SU-DHL-6 (cell line): ENCODE results near the gene MPPE1.
A peak's percentile ranks its signal among the peaks of the same experiment; 100 is the strongest.

Experiments used
- H2AFZ ChIP-seq: fragments of 200-600 bp; sonication (generic); 2 replicates; pipeline ENCODE4 v1.6.1; 2014; ENCODE audit warnings: low read depth, mild to moderate bottlenecking, moderate library complexity, mixed read lengths, antibody characterized with exemption, low read length; ENCODE audit not compliant: severe bottlenecking
- H3F3A ChIP-seq: fragments of 200-600 bp; shearing (Covaris generic); 2 replicates; pipeline ENCODE4 v1.6.0; 2016; ENCODE audit warnings: antibody characterized with exemption, mild to moderate bottlenecking; ENCODE audit not compliant: insufficient read depth
- H3K27ac ChIP-seq: fragments of 200-600 bp; sonication (generic); 2 replicates; pipeline ENCODE4 v1.5.1; 2016; ENCODE audit warnings: low read depth, mild to moderate bottlenecking, low read length, moderate library complexity, mixed read lengths
- H3K27me3 ChIP-seq: fragments of 200-600 bp; sonication (generic), shearing (Covaris generic); 2 replicates; pipeline ENCODE4 v1.6.0; 2014; ENCODE audit warnings: mild to moderate bottlenecking, low read length
- H3K36me3 ChIP-seq: fragments of 200-600 bp; sonication (generic); 2 replicates; pipeline ENCODE4 v1.6.1; 2014; ENCODE audit warnings: mild to moderate bottlenecking, low read length, mixed read lengths
- H3K4me2 ChIP-seq: fragments of 300-600, 200-600 bp; shearing (Covaris generic), sonication (generic); 2 replicates; pipeline ENCODE4 v1.6.0; 2014; ENCODE audit warnings: low read length, low read depth, mild to moderate bottlenecking; ENCODE audit not compliant: poor library complexity, severe bottlenecking
- H3K4me3 ChIP-seq: fragments of 200-600 bp; sonication (generic); 2 replicates; pipeline ENCODE4 v1.5.1; 2014; ENCODE audit warnings: antibody characterized with exemption, low read length, mild to moderate bottlenecking, mixed read lengths; ENCODE audit not compliant: insufficient read depth, poor library complexity, severe bottlenecking
- H3K79me2 ChIP-seq: fragments of 200-600 bp; sonication (generic); 2 replicates; pipeline ENCODE4 v1.6.1; 2014; ENCODE audit warnings: mild to moderate bottlenecking, low read length, moderate library complexity; ENCODE audit not compliant: insufficient read depth
- H3K9ac ChIP-seq: fragments of 200-600 bp; sonication (generic); 2 replicates; pipeline ENCODE4 v1.7.0; 2014; ENCODE audit warnings: mild to moderate bottlenecking, low read length
- H3K9me2 ChIP-seq: fragments of 200-600 bp; sonication (generic); replicated peaks from 2 replicates; pipeline ENCODE4 v1.6.1; 2014; ENCODE audit warnings: low read length; ENCODE audit not compliant: insufficient read depth
- H3K9me3 ChIP-seq: fragments of 200-600 bp; sonication (generic); 2 replicates; pipeline ENCODE4 v1.6.1; 2014; ENCODE audit warnings: low read length, mixed read lengths; ENCODE audit not compliant: insufficient read depth
- H4K20me1 ChIP-seq: fragments of 200-600 bp; sonication (generic); 2 replicates; pipeline ENCODE4 v1.6.1; 2014; ENCODE audit warnings: low read depth, mild to moderate bottlenecking, antibody characterized with exemption, low read length, moderate library complexity, mixed read lengths
- EZH2phosphoT487 ChIP-seq: fragments of 200-600 bp; sonication (generic), shearing (Covaris generic); conservative IDR thresholded peaks from 2 replicates; pipeline ENCODE4 v1.6.1; 2018; ENCODE audit warnings: mild to moderate bottlenecking, antibody characterized with exemption, low read length, moderate library complexity, mixed read lengths
- TF ChIP-seq, protein P1 (sequence below): fragments of 200-600 bp; sonication (generic); IDR thresholded peaks from one replicate; pipeline ENCODE4 v1.5.1; 2017; ENCODE audit warnings: antibody characterized with exemption, mild to moderate bottlenecking, low read length, moderate library complexity; ENCODE audit not compliant: insufficient read depth, poor library complexity, severe bottlenecking

The MPPE1 gene

DNA sequence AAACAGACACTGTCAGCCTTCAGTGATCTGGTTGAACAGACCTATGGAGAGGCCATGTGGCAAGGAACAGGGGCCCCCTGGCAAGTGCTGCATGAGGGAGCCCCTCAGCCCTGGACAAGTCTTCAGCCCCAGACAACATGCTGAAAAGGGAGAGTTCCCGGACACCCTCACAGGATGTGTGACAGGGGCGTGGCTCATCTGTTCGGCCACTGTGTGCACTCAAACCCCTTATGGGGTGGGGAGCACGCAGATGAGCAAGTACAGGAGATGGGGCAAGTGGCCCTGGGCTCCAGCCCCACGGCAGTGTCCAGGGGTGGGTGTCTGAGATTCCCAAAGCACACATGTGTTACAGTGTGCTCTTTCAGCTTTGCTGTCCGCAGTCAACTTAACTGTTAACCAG, 35.4 kb upstream of the MPPE1 start:
- no peaks in the 10 kb centered on the region for H3K27me3 ChIP-seq
- no peak overlapping the region for H2AFZ ChIP-seq
- H3K4me3 ChIP-seq = no peak overlapping the region
- no peaks in the 10 kb centered on the region for H3K36me3 ChIP-seq
- H3K9ac ChIP-seq = no peak overlapping the region
- no peak overlapping the region for H3K4me2 ChIP-seq
- H3F3A ChIP-seq = no peaks in the 10 kb centered on the region
- no peak for TF ChIP-seq EZH2phosphoT487
- TF ChIP-seq, protein P1, sequence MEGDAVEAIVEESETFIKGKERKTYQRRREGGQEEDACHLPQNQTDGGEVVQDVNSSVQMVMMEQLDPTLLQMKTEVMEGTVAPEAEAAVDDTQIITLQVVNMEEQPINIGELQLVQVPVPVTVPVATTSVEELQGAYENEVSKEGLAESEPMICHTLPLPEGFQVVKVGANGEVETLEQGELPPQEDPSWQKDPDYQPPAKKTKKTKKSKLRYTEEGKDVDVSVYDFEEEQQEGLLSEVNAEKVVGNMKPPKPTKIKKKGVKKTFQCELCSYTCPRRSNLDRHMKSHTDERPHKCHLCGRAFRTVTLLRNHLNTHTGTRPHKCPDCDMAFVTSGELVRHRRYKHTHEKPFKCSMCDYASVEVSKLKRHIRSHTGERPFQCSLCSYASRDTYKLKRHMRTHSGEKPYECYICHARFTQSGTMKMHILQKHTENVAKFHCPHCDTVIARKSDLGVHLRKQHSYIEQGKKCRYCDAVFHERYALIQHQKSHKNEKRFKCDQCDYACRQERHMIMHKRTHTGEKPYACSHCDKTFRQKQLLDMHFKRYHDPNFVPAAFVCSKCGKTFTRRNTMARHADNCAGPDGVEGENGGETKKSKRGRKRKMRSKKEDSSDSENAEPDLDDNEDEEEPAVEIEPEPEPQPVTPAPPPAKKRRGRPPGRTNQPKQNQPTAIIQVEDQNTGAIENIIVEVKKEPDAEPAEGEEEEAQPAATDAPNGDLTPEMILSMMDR = no peak
- no peak overlapping the region for H3K27ac ChIP-seq
- H3K9me2 ChIP-seq = no peaks in the 10 kb centered on the region
- no peaks in the 10 kb centered on the region for H4K20me1 ChIP-seq
- H3K79me2 ChIP-seq = no peaks in the 10 kb centered on the region
- no peaks in the 10 kb centered on the region for H3K9me3 ChIP-seq

GRCh38 chr18:11940956-11941355, 32.8 kb upstream of the MPPE1 start:
- Histone ChIP-seq H3K4me3 (no peak overlapping the region), H3K27me3 (no peaks in the 10 kb centered on the region), H4K20me1 (no peaks in the 10 kb centered on the region), H2AFZ (no peak overlapping the region), H3K9me2 (no peaks in the 10 kb centered on the region), H3K9ac (no peak overlapping the region), H3F3A (no peaks in the 10 kb centered on the region), H3K9me3 (no peaks in the 10 kb centered on the region), H3K79me2 (no peaks in the 10 kb centered on the region), H3K4me2 (no peak overlapping the region), H3K27ac (no peak overlapping the region), H3K36me3 (no peaks in the 10 kb centered on the region)
- TF ChIP-seq, protein P1 = no peak
- TF ChIP-seq EZH2phosphoT487 = no peak

DNA sequence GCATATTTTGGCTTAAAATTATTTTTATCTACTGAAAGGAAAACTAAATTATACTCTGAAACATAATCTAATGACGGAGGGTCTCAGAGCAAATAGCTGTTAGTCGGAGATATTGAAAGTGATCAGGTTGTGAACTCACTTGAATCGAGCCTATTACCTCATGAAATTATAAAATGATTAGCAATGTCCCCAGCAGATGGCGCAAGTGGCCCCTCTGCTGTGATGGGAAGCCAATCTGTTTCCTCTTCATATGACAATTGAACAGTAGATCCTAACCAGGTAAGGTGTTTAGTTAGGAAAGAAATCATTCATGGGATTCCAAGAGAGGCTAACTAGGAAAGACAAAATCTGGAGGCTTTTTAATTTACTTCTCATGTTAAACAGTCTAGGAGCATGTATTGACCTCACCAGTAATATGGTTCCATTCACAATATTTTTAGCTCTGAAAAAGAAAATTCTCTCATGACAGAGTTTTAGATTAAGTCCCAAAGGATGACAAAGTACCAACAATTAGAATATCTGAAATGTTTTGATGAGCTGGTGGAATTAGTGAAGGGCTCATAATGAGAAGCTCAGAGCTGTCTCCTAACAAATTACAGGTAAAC, 29.9 kb upstream of the MPPE1 start:
- Histone ChIP-seq H3K4me2 (no peak overlapping the region), H3K36me3 (no peaks in the 10 kb centered on the region), H3K79me2 (no peaks in the 10 kb centered on the region), H3K9me3 (no peaks in the 10 kb centered on the region), H3F3A (no peaks in the 10 kb centered on the region), H3K27me3 (no peaks in the 10 kb centered on the region), H2AFZ (no peak overlapping the region), H3K4me3 (no peak overlapping the region), H3K27ac (no peak overlapping the region), H3K9ac (no peak overlapping the region), H4K20me1 (no peaks in the 10 kb centered on the region), H3K9me2 (no peaks in the 10 kb centered on the region)
- TF ChIP-seq EZH2phosphoT487 = no peak
- TF ChIP-seq, protein P1 = peak; percentile 45

- Histone ChIP-seq H3K36me3 (no peaks in the 10 kb centered on the region), H2AFZ (no peak overlapping the region), H3K9me2 (no peaks in the 10 kb centered on the region), H3K4me2 (no peak overlapping the region), H3K27me3 (no peaks in the 10 kb centered on the region), H3K4me3 (no peak overlapping the region), H3K79me2 (no peaks in the 10 kb centered on the region), H3K9me3 (no peaks in the 10 kb centered on the region), H3K9ac (no peak overlapping the region), H3K27ac (no peak overlapping the region), H4K20me1 (no peaks in the 10 kb centered on the region), H3F3A (no peaks in the 10 kb centered on the region)
- TF ChIP-seq, protein P1 = no peak
- no peak for TF ChIP-seq EZH2phosphoT487
Measured at GRCh38 chr18:11932393-11932792, 24.3 kb upstream of the MPPE1 start.
